Measurements from ENCODE around the gene ZNF655.
"Not testable (repeated sequence)": the region's sequence is repeated elsewhere in the genome, so short reads cannot be mapped to it uniquely, and the experiment has no call there.

Gene ZNF655, protein sequence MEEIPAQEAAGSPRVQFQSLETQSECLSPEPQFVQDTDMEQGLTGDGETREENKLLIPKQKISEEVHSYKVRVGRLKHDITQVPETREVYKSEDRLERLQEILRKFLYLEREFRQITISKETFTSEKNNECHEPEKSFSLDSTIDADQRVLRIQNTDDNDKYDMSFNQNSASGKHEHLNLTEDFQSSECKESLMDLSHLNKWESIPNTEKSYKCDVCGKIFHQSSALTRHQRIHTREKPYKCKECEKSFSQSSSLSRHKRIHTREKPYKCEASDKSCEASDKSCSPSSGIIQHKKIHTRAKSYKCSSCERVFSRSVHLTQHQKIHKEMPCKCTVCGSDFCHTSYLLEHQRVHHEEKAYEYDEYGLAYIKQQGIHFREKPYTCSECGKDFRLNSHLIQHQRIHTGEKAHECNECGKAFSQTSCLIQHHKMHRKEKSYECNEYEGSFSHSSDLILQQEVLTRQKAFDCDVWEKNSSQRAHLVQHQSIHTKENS

DNA sequence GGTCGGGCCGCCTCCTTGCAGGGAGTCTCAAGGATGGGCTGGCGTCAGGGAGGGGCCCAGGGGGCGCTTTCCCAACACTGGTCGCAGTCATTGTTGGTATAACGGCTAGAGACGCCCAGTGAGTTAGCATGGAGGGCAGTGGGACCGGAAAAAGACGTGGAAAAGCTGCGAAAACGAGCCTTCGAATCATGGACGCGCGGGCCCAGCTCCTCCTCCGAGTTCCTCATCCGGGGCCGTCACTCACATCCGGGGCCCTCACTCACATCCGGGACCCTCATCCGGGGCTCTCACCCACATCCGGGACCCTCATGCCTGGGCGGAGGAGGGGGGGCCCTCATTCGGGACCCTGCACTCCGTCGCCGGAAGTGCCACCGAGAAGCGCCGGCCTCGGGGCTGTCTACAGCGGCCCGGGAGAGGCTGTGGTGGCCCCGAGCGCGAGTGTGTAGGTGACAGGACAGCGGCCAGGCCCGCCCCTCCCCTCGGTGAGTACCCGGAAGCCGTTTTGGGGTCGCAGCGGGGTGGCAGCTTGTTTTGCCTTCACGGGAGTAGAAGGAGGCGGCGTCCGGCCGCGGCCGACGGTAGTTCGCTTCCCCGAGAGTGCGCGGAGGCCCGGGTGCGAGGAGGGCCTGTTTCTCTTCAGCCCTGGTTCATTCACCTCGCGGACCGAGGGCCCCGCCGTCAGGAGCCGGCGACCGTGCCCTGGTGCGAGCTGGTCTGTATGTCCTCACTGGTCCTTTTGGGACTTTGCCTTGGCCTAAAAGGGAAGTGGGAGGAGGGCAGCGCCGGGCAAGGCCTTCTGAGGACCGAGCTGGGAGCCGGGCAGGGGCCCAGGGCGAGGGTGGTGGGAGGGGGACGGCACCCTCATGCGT, at the start of gene ZNF655:
ZNF655 (plus strand) TSS at position 337 of the 869 bp plus-strand sequence. CDS start 1,918 bp downstream, outside the sequence.
- in situ Hi-C loops (cut with MboI; ENCODE audit: low sequenced_read_pairs) = no loop called here

DNA sequence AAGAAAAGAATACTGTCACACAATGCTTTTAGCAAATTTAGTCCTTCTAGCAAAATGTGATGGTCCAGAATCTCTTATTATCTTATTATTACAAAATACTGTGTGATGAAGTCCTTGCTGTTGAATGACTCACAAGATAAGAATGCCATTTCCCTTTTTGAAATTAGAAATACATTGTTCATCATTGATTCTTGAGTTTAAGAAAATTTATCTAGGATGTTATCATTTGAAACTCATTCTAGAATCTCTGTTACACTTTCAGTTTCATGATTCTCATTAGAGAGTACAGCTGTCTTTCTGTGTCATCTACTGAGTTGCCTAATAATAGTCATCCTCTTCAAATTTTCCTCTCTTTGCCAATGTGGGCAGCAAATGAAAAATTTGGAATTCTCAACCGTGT, 44.4 kb upstream of the ZNF655 start:
- in situ Hi-C loops (cut with MboI; ENCODE audit: low sequenced_read_pairs) = no loop called here

DNA sequence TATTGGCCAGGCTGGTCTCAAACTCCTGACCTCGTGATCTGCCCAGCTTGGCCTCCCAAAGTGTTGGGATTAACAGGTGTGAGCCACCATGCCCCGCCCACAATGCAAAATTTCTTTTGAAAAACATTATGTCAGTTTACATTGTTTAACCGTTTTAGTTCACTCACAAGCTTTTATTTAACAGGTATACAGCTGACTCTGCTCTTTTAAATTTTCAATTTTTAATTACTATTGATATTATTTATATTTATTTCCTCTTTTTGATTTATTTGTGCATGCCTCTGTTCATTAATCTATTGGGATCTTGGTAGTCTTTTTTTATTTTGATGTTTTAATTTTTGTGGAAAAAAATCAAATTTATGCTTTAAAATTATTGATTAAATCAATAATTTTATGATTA, 37.0 kb upstream of the ZNF655 start:
- in situ Hi-C loops (cut with MboI; ENCODE audit: low sequenced_read_pairs) = no loop called here

DNA sequence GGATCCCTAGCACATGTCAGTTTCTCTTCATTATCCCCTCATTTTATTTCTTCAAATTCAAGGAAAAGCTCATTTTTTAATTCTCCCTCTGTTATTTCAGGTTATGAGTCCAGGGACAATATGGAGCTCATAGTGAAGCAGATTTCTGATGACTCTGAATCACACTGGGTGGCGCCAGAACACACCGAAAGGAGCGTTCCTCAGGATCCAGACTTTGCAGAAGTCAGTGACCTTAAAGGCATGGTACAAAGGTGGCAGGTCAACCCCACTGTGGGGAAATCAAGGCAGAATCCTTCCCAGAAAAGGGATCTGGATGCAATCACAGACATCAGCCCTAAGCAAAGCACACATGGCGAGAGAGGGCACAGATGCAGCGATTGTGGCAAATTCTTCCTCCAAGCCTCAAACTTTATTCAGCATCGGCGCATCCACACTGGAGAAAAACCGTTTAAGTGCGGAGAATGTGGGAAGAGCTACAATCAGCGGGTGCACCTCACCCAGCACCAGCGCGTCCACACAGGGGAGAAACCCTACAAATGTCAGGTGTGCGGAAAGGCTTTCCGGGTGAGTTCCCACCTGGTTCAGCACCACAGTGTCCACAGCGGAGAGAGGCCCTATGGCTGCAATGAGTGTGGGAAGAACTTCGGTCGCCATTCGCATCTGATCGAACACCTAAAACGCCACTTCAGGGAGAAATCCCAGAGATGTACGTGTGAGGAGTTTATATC, 32.6 kb upstream of the ZNF655 start:
- in situ Hi-C loops (cut with MboI; ENCODE audit: low sequenced_read_pairs) = no loop called here

DNA sequence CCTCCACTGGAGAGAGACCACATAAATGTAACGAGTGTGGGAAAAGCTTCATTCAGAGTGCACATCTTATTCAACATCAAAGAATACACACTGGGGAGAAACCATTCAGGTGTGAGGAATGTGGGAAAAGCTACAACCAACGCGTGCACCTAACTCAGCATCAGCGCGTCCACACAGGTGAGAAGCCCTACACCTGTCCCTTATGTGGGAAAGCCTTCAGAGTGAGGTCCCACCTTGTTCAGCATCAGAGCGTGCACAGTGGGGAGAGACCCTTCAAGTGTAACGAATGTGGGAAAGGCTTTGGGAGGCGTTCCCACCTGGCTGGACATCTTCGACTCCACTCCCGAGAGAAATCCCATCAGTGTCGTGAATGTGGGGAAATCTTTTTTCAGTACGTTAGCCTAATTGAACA, 27.1 kb upstream of the ZNF655 start:
- in situ Hi-C loops (cut with MboI; ENCODE audit: low sequenced_read_pairs) = no loop called here

DNA sequence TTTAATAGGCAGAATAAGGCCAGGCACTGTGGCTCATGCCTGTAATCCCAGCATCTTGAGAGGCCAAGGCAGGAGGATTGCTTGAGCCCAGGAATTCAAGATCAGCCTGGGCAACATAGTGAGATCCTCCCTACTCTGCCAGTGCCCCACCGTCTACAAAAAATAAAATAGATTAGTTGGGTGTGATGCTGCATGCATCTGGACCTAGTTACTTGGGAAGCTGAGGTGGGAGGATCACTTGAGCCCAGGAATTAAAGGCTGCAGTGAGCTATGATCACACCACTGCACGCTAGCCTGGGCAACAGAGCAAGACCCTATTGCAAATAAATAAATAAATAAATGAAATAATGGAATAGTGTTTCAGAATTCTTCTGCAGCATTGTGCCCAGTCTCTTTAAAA, 22.8 kb upstream of the ZNF655 start:
- in situ Hi-C loops (cut with MboI; ENCODE audit: low sequenced_read_pairs) = no loop called here

DNA sequence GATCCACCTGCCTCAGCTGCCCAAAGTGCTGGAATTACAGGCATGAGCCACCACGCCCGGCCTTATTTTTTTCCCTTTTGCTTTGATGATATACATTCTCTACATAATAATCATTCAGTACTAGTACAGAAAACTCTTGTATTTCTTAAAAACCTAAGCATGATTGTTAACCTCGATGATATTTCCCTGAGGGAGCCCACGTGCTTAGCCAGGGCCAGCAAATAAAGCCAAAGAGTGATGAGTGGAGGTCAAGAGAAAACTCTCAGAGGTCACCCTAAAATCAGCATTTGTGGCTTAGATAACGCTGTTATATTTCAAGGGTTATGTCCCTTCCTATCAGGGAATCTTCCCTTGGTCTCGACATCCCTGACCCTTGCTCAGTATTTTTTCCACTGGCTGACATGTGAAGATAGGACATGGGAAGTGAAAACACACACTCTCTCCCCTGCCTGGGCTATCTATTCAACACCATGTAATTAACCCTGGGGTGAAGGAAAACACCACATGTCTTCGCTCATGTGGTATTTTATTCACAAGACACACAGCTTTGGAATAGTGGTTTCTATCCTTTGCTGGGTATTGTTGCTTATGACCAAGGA, 19.1 kb upstream of the ZNF655 start:
- in situ Hi-C loops (cut with MboI; ENCODE audit: low sequenced_read_pairs) = no loop called here

DNA sequence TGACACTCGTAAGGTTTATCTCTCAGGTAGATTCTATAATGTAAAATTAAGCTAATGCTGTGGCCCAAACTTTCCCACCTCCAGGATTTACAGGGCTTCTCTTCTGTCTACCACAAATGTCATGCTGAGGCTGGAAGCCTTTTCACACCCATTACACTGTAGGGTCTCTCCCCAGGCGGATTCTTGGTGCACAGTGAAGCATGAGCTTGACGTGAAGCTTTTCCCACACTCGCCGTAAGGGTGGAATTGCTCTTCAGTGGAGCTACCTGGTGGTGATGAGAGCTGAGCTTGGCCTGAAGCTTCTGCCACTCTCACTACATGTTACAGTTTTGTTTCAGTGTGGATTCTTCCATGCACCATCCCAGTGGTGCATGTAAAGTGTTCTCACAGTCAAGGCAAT, 17.9 kb upstream of the ZNF655 start:
- in situ Hi-C loops (cut with MboI; ENCODE audit: low sequenced_read_pairs) = no loop called here

DNA sequence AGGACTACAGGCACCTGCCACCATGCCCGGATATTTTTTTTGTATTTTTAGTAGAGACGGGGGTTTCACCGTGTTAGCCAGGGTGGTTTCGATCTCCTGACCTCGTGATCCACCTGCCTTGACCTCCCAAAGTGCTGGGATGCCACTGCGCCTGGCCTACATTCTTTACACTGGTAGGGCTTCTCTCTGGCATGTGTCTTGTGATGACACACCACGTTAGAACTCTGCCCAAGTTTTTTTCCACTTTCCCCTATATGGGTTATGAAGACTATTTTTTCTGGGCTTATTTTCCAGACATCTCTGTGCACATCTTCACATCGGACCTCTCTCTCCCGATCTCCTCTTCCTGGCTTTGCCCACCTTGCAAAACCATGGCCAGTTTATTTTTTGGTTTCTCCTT, 17.2 kb upstream of the ZNF655 start:
- in situ Hi-C loops (cut with MboI; ENCODE audit: low sequenced_read_pairs) = no loop called here

DNA sequence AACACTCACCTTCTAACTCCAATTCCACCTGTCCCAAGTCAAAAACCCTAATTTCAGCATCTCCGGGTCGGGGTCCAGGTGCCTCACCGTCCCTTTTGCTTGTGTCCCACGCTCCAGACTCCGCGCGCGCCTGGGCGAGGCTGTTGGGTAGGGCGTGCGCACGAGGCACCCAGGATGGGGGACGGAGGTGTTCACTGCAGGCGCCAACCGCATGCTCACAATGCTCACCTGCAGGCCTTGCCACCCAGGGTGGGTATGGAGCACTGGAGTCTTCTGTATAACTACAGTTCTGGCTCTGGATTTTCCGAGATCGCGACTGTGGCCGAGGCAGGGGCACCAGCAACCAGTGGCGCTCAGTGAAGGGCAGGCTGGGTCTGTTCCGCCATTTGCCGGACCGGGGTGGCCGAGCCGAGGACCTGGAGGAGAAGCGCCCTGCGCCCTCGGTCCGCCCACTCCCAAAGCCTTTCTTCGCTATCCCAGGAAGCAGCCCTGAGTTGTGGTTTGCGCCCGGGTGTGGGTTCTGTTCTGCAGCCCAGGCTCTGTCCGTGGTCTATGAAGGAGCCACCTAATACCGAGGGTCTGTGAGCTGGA, 15.3 kb upstream of the ZNF655 start:
- in situ Hi-C loops (cut with MboI; ENCODE audit: low sequenced_read_pairs) = no loop called here

DNA sequence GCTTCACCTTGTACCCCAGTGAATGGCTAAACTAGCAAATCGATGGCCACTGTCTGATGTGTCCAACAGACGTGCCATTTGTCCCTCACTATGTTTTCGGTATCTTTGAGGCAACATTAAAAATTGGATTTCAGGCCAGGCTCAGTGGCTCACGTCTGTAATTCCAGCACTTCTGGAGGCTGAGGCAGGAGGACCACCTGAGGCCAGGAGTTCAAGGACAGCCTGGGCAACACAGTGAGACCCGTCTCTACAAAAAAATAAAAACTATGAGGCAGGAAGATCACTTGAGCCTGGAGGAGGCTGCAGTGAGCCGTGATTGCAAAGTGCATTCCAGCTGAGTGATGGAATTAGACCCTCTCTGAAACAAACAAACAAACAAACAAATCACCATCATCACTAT, 14.5 kb upstream of the ZNF655 start:
- in situ Hi-C loops (cut with MboI; ENCODE audit: low sequenced_read_pairs) = no loop called here

DNA sequence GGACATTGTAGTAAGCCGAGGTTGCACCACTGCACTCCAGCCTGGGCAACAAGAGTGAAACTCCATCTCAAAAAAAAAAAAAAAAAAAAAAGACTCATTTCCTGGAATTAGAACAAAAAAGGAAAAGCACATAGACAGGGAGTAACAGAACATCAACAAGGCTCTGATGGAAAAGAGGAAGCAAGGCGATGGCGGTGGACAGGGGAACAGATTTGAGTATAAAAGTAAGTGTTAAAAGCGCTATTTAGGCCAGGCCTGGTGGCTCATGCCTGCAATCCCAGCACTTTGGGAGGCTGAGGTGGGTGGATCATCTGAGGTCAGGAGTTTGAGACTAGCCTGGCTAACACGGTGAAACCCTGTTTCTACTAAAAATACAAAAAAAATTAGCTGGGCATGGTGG, 13.1 kb upstream of the ZNF655 start:
- in situ Hi-C loops (cut with MboI; ENCODE audit: low sequenced_read_pairs) = not testable (repeated sequence)

DNA sequence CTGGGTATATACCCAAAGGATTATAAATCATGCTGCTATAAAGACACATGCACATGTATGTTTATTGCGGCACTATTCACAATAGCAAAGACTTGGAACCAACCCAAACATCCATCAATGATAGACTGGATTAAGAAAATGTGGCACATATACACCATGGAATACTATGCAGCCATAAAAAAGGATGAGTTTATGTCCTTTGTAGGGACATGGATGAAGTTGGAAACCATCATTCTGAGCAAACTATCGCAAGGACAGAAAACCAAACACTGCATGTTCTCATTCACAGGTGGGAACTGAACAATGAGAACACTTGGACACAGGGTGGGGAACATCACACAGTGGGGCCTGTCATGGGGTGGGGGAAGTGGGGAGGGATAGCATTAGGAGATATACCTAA, 8.9 kb upstream of the ZNF655 start:
- in situ Hi-C loops (cut with MboI; ENCODE audit: low sequenced_read_pairs) = not testable (repeated sequence)

DNA sequence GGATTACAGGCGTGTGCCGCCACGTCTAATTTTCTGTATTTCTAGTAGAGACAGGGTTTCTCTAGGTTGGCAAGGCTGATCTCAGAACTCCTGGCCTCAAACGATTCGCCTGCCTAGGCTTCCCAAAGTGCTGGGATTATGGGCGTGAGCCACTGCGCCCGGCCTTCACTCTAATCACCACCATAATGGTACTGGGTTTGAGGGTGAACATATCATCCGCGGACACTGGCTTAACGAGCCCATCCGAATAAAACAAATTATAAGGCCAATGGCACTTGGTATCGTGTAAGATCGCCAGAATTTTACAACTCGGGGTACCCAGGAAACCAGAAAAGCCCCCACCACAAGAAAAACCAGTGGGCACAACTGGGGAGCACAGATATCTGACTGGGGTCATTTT, 7.1 kb upstream of the ZNF655 start:
- in situ Hi-C loops (cut with MboI; ENCODE audit: low sequenced_read_pairs) = no loop called here

DNA sequence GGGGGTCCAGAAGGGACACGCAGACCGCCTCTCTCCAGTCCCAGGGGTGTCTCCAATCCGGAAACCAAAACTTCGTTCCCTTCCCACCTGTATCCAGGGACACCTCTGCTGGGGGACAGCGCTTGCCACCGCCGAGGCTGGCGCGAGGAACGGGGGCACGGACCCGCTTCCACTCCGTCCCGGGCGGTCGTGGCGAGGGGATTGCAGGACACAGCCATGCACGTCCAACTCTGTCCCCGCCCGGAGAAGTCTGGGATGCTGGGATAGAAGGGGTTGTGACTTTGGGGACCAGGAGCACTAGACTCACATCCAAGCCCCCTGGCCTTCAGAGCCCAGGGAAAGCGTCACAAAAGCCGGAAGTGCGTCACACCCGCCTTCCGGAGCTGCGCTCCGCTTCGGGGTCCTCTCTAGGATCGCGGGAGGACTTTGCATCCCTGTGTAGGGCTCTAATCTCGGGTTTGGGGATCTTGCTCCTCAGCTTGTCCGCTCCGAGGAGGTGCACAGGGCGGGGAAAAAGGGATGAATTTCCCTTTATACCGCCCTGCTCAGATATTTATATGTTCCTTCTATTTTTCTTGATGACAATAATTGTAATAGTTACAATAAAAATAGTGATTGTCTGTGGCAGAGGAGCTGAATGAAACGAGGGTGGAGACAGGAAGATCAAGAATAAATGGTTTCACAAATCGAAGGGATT, 6.5 kb upstream of the ZNF655 start, which contains the start of gene FAM200A:
FAM200A (minus strand) TSS at position 348 of the 697 bp plus-strand sequence. CDS start 3,707 bp downstream, outside the sequence.
- in situ Hi-C loops (cut with MboI; ENCODE audit: low sequenced_read_pairs) = no loop called here

DNA sequence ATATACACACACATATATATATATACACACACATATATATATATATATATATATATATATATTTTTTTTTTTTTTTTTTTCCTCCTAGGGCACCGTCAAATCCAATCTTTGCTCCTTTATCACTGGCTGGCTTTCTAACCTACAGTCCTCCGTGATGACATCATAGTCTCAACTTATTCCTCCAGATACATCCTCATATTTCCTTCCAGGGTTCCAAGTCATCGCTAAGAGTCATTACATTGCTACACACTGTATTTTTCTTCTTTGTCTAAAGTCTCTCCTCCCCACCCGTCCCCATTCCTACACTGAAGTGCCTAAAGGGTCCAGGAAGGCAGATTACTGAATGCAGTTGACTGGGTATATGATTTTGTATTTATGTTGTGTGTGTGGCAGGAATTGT, 5.4 kb upstream of the ZNF655 start:
- in situ Hi-C loops (cut with MboI; ENCODE audit: low sequenced_read_pairs) = no loop called here

DNA sequence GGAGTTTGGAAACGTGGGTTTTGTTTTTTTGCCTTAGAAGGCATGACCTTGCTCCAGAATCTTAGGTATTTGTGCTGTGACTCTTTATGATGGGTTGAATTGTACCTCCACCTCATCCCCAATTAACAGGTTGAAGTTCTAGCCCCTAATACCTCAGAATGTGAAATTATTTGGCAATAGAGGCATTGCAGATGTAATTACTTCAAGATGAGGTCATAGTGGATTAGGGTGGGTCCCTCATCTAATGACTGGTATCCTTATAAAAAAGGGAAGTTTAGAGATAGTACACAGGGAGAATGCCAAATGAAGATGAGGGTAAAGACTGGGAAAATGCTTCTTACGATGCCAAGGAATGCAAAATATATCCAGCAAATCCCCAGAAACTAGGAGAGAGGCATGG, 3.5 kb upstream of the ZNF655 start:
- in situ Hi-C loops (cut with MboI; ENCODE audit: low sequenced_read_pairs) = no loop called here

DNA sequence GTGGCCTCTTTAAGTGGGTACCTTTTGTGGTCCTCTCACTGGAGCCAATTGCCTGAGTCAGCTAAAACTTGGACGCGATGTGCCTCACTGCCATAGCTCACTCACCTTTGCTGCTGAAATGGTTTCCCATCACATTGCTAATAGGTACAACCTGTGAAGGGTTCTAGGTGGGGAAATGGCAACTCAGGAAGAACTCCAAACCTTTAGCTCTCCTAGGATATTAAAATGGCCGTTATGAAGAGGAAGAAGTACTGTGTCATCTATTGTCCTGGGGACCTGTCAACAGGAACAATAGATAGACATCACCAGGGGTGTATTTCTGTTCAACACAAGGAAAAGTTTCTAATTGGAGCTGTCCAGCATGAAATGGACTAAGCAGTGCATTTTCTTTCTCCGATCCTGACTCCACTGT, 1.2 kb upstream of the ZNF655 start:
- in situ Hi-C loops (cut with MboI; ENCODE audit: low sequenced_read_pairs) = no loop called here

DNA sequence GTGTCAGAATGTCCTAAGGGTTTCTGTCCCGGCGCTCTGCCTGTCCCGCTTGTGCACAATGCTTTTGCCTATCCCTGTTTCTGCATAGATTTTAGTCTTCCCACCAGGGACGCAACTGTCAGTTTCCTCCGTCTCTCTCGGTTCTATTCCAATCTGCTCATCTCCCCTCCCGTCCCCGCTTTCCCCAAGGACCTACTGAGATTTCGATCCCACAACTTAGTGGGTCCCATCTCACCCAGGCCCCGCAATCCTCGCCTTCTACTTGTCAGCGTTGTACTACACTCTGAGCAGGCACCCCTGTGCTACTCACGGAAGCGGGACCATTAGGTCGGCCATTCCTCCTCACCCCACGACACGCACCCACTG, 519 bp upstream of the ZNF655 start:
- in situ Hi-C loops (cut with MboI; ENCODE audit: low sequenced_read_pairs) = no loop called here
